Fibroblast of lung (primary cell): Measurements from ENCODE around the gene ST6GALNAC3.

Experiments
- EZH2 ChIP-seq: IDR thresholded peaks from 2 replicates; pipeline ENCODE4 v1.5.1; 2012; ENCODE audit warnings: low read length, control low read depth, mild to moderate bottlenecking; ENCODE audit errors: missing control alignments
- TF ChIP-seq, protein P1 (sequence below), 2 donors: IDR thresholded peaks in 1 of 2; conservative IDR thresholded peaks in 1 of 2; 1 replicate in 1 of 2; 2 replicates in 1 of 2; pipeline ENCODE4 v1.5.1; 2011 to 2012; ENCODE audit warnings: low read length in 2 of 2, control low read depth in 1 of 2, inconsistent platforms in 1 of 2, low read depth in 1 of 2, mild to moderate bottlenecking in 1 of 2

DNA sequence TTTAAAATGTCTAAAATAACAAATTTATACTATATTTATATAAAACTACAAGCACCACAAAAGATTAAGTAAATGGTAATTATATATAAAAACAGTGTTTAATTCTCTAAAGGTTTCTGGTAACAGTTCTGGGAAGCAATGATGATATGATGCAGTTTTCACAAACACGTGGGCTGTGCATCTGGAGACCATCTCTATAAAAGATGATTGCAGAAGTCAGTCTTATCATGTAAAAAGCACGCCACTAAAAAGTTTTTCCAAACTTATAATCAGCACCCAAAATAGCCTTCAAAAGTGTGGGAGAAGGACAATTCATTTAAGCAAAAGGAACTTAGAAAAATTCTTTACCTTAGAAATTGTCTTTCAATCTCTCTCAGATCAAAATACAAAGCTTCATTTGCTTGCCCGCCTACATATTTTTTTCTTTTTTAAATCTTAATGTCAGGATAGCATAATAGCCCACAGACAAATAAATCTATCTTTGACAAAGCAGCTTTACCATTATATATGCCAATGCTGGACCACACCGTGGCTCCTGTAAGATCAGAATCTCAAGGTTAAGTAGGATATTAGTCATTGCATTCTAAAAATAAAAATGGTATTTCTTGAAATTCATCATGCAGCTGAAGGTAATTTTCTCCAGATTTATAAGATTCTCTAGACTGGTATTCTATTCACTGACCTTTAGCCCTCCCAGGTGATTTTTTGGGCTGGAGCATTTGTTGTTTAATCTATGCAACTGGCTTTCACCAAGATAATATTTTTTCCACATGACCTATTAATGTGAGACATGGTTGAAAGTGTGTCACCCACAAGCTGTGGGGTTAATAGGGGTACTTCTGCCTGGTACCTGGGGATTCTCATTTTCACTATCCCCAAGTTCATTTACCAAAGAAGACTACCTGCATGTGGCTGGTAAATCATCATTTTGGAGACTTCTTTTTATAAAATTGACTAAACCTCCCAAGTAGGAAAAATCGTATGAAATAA lies 603.2 kb downstream of the ST6GALNAC3 start:
- TF ChIP-seq, protein P1, sequence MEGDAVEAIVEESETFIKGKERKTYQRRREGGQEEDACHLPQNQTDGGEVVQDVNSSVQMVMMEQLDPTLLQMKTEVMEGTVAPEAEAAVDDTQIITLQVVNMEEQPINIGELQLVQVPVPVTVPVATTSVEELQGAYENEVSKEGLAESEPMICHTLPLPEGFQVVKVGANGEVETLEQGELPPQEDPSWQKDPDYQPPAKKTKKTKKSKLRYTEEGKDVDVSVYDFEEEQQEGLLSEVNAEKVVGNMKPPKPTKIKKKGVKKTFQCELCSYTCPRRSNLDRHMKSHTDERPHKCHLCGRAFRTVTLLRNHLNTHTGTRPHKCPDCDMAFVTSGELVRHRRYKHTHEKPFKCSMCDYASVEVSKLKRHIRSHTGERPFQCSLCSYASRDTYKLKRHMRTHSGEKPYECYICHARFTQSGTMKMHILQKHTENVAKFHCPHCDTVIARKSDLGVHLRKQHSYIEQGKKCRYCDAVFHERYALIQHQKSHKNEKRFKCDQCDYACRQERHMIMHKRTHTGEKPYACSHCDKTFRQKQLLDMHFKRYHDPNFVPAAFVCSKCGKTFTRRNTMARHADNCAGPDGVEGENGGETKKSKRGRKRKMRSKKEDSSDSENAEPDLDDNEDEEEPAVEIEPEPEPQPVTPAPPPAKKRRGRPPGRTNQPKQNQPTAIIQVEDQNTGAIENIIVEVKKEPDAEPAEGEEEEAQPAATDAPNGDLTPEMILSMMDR (conservative IDR thresholded peaks at IDR 0.05 in 1 of 2, IDR thresholded peaks at IDR 0.05 in 1 of 2; ENCODE audit: low read depth in 1 of 2, low read length in 2 of 2), result no peak
- no peak for TF ChIP-seq EZH2
